AG09309 (cell line): Measurements from ENCODE around the gene CC2D2A.

Experiments used
- DNase-seq: peaks from one replicate; pipeline ENCODE4 v3.0.0-alpha.2; 2010; ENCODE audit warnings: low read depth
- H3K4me3 ChIP-seq: 2 replicates; pipeline ENCODE4 v1.5.1; 2011; ENCODE audit warnings: mild to moderate bottlenecking, low read depth, low read length, moderate library complexity; ENCODE audit not compliant: control insufficient read depth
- TF ChIP-seq, protein P1 (sequence below): IDR thresholded peaks from 2 replicates; pipeline ENCODE4 v1.5.1; 2011; ENCODE audit warnings: mild to moderate bottlenecking, low read depth, low read length, inconsistent platforms; ENCODE audit not compliant: insufficient read depth, control insufficient read depth; ENCODE audit errors: missing control alignments

Gene CC2D2A

DNA sequence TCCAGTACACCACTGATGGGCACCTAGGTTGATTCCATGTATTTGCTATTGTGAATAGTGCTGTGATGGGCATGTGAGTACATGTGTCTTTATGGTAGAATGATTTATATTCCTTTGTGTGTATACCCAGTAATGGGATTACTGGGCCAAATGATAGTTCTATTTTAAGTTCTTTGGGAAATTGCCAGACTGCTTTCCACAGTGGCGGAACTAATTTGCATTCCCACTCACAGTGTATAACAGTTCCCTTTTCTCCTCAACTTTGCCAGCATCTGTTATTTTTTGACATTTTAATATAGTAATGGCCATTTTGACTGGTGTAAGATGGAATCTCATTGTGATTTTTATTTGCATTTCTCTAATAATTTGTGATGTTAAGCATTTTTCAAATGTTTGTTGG is 25.9 kb downstream of the CC2D2A start:
- DNase-seq: no peak
- H3K4me3 ChIP-seq: no peak overlapping the region
- TF ChIP-seq, protein P1, sequence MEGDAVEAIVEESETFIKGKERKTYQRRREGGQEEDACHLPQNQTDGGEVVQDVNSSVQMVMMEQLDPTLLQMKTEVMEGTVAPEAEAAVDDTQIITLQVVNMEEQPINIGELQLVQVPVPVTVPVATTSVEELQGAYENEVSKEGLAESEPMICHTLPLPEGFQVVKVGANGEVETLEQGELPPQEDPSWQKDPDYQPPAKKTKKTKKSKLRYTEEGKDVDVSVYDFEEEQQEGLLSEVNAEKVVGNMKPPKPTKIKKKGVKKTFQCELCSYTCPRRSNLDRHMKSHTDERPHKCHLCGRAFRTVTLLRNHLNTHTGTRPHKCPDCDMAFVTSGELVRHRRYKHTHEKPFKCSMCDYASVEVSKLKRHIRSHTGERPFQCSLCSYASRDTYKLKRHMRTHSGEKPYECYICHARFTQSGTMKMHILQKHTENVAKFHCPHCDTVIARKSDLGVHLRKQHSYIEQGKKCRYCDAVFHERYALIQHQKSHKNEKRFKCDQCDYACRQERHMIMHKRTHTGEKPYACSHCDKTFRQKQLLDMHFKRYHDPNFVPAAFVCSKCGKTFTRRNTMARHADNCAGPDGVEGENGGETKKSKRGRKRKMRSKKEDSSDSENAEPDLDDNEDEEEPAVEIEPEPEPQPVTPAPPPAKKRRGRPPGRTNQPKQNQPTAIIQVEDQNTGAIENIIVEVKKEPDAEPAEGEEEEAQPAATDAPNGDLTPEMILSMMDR: no peak

DNA sequence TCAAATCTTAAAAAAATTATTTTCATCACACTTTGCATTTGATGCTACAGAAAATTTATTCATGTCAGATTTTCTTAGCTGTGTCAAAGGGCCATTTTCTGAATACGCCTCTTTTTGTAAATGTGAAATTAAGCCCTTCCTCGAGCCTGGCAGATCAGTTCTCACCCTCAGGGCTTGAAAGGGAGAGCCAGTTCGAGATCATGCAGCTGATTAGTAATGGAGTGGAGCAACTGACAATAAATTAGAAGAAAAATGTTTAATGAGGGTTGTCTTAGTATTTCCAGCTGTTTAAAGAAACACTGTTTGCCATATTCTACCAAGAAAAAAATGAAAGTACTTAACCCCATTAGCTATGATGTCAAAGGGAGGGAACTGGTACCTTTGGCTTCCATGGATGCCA is 28.7 kb downstream of the CC2D2A start:
- TF ChIP-seq, protein P1: no peak
- H3K4me3 ChIP-seq: no peak overlapping the region
- no peak for DNase-seq

DNA sequence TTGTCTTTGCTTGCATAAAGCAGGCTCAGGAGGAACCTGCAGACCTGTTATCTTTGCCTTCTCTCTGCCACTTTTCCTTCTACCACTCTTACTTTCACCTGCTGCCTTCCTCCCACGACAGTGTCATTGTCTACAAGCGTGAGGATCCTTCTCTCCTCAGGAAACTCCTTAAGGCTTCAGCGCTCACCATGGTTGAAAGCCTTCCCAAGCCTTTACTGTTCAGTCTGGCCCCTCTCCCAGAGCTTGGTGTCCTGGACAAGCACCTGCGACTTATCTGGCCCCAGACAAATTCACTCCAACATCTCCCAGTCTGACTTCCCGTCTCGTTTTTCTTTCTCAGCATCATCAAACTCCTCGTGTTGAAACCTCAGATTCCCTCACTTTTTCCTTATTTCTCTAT is 31.0 kb downstream of the CC2D2A start:
- DNase-seq: no peak
- no peak overlapping the region for H3K4me3 ChIP-seq

DNA sequence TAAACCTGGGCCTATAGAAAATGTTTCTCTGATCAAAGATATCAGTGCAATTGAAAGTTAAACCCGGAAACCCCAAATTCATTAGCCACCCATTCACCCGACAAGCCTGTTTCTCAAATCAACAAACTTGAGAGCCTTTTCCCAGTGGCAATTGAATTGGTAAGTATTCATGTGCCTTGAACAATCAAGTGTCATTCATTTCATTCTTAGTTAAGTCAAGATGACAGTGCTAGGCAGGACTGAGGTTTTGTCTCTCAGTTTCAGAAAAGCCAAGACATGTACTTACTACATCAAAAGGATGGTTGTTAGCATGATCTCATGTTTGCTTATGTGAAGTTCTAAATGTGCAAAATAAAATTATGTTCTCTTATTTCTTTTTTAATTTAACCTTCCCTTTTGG is 32.3 kb downstream of the CC2D2A start:
- TF ChIP-seq, protein P1: no peak
- no peak overlapping the region for H3K4me3 ChIP-seq
- DNase-seq: no peak

More for the DNA sequence above, 31.0 kb downstream of the CC2D2A start:
- TF ChIP-seq, protein P1: no peak

DNA sequence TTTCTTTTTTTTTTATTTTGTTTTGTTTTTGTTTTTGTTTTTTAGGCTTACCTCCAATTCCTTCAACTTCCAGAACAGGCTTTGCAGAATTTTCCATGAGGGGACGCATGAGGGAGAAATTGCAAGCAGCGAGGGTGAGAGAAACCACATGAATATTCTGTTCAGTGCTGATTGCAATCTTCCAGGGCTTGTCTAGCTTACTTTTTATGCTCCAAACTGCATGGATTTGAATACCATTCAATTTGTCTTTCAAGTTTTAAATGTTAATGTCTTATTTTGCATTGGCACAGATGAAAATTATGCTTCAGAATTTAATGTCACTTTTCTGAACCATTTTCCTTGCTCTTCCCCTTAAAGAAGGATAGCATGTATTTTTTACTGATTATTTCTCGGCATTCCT is 32.7 kb downstream of the CC2D2A start:
- DNase-seq: no peak
- TF ChIP-seq, protein P1: no peak

DNA sequence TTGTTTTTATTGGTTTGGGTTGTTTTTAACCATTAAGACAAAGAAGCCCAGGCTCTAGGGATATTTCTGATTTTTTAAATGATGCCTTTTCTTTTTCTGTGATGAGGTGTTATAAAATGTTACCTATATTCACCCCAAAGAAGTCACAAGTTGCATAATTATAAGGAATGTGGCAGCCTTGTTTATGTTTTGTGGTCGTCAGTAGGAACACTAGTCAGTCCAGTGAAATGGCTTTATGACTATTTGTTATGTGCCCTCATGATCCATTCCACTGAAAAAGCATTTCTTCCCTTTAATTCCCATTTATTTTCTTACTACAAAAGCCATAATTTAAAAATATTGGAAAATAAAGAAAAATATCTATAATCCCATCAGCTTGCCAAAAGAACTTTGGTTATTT is 34.4 kb downstream of the CC2D2A start:
- H3K4me3 ChIP-seq: no peak overlapping the region
- DNase-seq: no peak
- TF ChIP-seq, protein P1: no peak

More for the DNA sequence above, 32.7 kb downstream of the CC2D2A start:
- H3K4me3 ChIP-seq: no peak overlapping the region

DNA sequence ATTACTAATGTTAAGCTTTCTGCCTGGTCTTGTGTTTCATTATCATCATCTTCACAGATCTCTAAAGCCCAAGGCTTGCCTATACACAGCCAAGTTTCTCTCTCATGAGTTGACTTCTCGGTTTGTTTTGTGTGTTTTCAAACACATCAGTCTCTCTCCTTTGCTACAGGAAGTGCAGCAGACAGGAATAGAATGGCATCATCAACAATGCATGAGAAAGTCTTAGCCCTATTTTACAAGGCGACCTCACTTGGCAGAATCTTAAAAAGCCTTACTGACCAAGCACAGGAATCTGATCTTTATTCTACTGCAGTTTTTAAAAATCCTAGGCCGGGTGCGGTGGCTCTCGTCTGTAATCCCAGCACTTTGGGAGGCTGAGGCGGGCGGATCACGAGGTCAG is 36.8 kb downstream of the CC2D2A start:
- TF ChIP-seq, protein P1: no peak
- no peak overlapping the region for H3K4me3 ChIP-seq
- DNase-seq: peak; percentile 55
